Type B pancreatic cell (in vitro differentiated cells): Measurements from ENCODE around the gene PDCL3. TPM values are rescaled to one million over a fixed set of nuclear protein-coding genes. Genes with fewer than 3 reads are reported as not detected.
A peak's percentile ranks its signal among the peaks of the same experiment; 100 is the strongest.

Source experiments
- DNase-seq: peaks from one replicate; pipeline ENCODE4 v3.0.0; 2021; ENCODE audit warnings: mixed read lengths; ENCODE audit not compliant: unreplicated experiment; ENCODE audit errors: extremely low spot score
- H3K27ac Mint-ChIP-seq: 2 replicates; pipeline ENCODE4 v1.8.0; 2021; ENCODE audit warnings: mild to moderate bottlenecking, mixed read lengths
- H3K27me3 Mint-ChIP-seq: 2 replicates; pipeline ENCODE4 v1.8.0; 2021; ENCODE audit warnings: mixed read lengths
- H3K36me3 Mint-ChIP-seq: 2 replicates; pipeline ENCODE4 v1.8.0; 2021; ENCODE audit warnings: mixed read lengths
- H3K4me1 Mint-ChIP-seq: one replicate; pipeline ENCODE4 v1.8.0; 2021; ENCODE audit warnings: mixed read lengths; ENCODE audit not compliant: unreplicated experiment
- H3K4me3 Mint-ChIP-seq: 2 replicates; pipeline ENCODE4 v1.8.0; 2021; ENCODE audit warnings: mild to moderate bottlenecking, mixed read lengths
- H3K9me3 Mint-ChIP-seq: 2 replicates; pipeline ENCODE4 v1.8.0; 2021; ENCODE audit warnings: mixed read lengths
- CTCF ChIP-seq: fragments of 200-600 bp; sonication (generic); conservative IDR thresholded peaks from 2 replicates; pipeline ENCODE4 v1.5.0; 2021; ENCODE audit warnings: antibody characterized with exemption, mild to moderate bottlenecking
- total RNA-seq: library from RNA; stranded (reverse); gene quantifications from 2 replicates; pipeline ENCODE4 v1.2.1, GENCODE V29; 2021; ENCODE audit warnings: low replicate concordance

Gene PDCL3
- total RNA-seq, 1 donor from 2014 or later, result 23.1 TPM

- Mint-ChIP-seq H3K27ac (no peak overlapping the region), H3K36me3 (no peaks in the 10 kb centered on the region), H3K9me3 (no peaks in the 10 kb centered on the region), H3K27me3 (no peaks in the 10 kb centered on the region), H3K4me3 (no peak overlapping the region), H3K4me1 (peaks cover 4% of the 10 kb centered on the region)
- TF ChIP-seq CTCF, result no peak
- no peak for DNase-seq
Observed at GRCh38 chr2:100560216-100560830, 2.5 kb upstream of the PDCL3 start.

GRCh38 chr2:100561191-100561590 lies 1.6 kb upstream of the PDCL3 start:
- H3K27me3 Mint-ChIP-seq, result no peaks in the 10 kb centered on the region
- TF ChIP-seq CTCF, result no peak
- H3K4me3 Mint-ChIP-seq, result peak overlapping the region; percentile 63
- no peak for DNase-seq
- H3K27ac Mint-ChIP-seq, result peak overlapping the region; percentile 45
- no peaks in the 10 kb centered on the region for H3K9me3 Mint-ChIP-seq
- peaks cover 4% of the 10 kb centered on the region for H3K4me1 Mint-ChIP-seq
- H3K36me3 Mint-ChIP-seq, result peaks cover under 1% of the 10 kb centered on the region

GRCh38 chr2:100563407-100564247 lies 834 bp downstream of the PDCL3 start:
- Mint-ChIP-seq H3K36me3 (peaks cover 20% of the 10 kb centered on the region), H3K9me3 (no peaks in the 10 kb centered on the region), H3K4me3 (peak overlapping the region; percentile 98), H3K27ac (peak overlapping the region; percentile 98), H3K4me1 (no peaks in the 10 kb centered on the region), H3K27me3 (no peaks in the 10 kb centered on the region)
- no peak for DNase-seq
- TF ChIP-seq CTCF, result peak; percentile 27

- peaks cover 34% of the 10 kb centered on the region for H3K36me3 Mint-ChIP-seq
- TF ChIP-seq CTCF, result no peak
- H3K9me3 Mint-ChIP-seq, result no peaks in the 10 kb centered on the region
- H3K27ac Mint-ChIP-seq, result no peak overlapping the region
- no peak overlapping the region for H3K4me3 Mint-ChIP-seq
- no peaks in the 10 kb centered on the region for H3K27me3 Mint-ChIP-seq
- H3K4me1 Mint-ChIP-seq, result no peaks in the 10 kb centered on the region
- DNase-seq, result no peak
Observed at GRCh38 chr2:100568989-100569388, 6.2 kb downstream of the PDCL3 start.

GRCh38 chr2:100571668-100572067 lies 8.9 kb downstream of the PDCL3 start:
- H3K9me3 Mint-ChIP-seq, result no peaks in the 10 kb centered on the region
- H3K27me3 Mint-ChIP-seq, result no peaks in the 10 kb centered on the region
- no peaks in the 10 kb centered on the region for H3K4me1 Mint-ChIP-seq
- H3K4me3 Mint-ChIP-seq, result no peak overlapping the region
- DNase-seq, result no peak
- H3K36me3 Mint-ChIP-seq, result peaks cover 36% of the 10 kb centered on the region
- H3K27ac Mint-ChIP-seq, result no peak overlapping the region
- TF ChIP-seq CTCF, result no peak
